ENCODE data around the gene DKK3.
A peak's percentile ranks its signal among the peaks of the same experiment; 100 is the strongest.

The DKK3 gene

DNA sequence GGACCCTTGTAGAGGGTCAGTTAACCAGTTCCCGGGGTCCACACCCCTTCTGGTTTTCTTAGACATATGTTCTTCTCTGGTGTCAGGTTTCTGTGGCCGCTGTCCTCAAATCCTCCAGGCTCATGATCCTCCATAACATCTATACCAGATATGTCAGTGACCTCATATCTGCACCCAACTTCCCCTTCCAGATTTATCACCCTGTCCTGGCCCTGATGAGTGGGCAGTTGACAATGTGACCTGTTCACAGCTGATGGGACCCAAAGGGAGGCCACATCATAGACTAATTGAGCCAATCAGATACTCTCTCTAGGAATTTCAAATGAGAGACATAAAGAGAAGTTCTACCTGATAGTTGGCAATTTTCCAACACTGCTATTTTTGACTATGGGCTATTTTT lies 5.1 kb downstream of the DKK3 start:
- TF ChIP-seq, protein P1, sequence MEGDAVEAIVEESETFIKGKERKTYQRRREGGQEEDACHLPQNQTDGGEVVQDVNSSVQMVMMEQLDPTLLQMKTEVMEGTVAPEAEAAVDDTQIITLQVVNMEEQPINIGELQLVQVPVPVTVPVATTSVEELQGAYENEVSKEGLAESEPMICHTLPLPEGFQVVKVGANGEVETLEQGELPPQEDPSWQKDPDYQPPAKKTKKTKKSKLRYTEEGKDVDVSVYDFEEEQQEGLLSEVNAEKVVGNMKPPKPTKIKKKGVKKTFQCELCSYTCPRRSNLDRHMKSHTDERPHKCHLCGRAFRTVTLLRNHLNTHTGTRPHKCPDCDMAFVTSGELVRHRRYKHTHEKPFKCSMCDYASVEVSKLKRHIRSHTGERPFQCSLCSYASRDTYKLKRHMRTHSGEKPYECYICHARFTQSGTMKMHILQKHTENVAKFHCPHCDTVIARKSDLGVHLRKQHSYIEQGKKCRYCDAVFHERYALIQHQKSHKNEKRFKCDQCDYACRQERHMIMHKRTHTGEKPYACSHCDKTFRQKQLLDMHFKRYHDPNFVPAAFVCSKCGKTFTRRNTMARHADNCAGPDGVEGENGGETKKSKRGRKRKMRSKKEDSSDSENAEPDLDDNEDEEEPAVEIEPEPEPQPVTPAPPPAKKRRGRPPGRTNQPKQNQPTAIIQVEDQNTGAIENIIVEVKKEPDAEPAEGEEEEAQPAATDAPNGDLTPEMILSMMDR (conservative IDR thresholded peaks at IDR 0.05; ENCODE audit: low read depth, low read length), result no peak
- no peak overlapping the region for H3K4me3 ChIP-seq (ENCODE audit: low read depth, low read length)
- no peak for DNase-seq (ENCODE audit: low read depth)

DNA sequence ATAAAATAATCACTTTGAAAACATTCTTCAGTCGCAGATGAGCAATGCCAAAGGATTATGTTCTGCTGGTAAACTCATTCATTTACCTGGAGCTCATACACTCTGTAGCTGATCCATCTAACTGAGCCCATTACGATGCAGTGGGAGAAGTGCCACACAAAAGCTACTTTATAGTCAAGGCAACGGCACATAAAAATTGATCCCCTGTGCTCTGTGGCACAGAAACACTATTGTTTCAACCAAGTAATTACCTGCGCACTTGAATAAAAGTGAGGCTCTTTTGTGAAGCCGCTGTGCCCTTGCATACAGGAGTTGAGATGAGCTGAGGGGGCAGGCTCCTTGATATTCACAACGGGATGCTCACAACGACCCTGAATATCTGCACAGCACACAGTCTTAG lies 7.2 kb downstream of the DKK3 start:
- H3K4me3 ChIP-seq (ENCODE audit: low read depth, low read length), result no peak overlapping the region
- DNase-seq (ENCODE audit: low read depth), result no peak
- TF ChIP-seq, protein P1 (conservative IDR thresholded peaks at IDR 0.05; ENCODE audit: low read depth, low read length), result no peak

DNA sequence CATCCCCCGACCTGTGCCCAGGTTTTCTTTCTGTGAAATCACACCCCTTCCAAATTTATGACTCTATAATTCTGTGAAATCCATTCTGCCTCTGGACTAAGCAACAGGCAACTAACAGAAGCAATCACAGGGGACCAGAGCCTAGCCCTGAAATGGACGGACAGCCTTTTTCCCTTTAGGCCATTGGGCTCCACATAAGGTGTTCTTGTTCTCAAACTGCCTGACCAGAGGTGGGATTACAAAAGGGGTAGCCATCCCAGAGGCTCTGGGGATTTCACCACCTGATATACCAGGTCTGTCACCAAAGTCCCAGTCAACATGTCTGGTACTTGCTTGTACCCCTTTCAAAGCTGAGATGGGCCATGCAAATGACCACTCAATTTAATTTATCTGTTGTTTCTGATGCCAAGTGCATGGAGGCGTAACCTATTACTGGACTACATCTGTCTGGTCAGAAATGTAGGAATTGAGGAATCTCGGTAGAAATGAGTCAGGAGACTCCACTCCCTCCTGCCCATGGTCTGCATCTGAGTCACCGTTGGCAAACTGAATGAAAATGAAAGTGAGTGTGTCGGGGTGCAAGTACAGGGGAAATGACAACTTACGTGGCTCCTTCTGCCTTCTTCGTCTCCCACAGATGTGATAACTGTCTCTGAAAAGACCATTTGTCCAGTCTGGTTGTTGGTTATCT lies 10.2 kb downstream of the DKK3 start:
- peak; percentile 88 for DNase-seq (ENCODE audit: low read depth)
- peak overlapping the region; percentile 31 for H3K4me3 ChIP-seq (ENCODE audit: low read depth, low read length)
- TF ChIP-seq, protein P1 (conservative IDR thresholded peaks at IDR 0.05; ENCODE audit: low read depth, low read length), result no peak

DNA sequence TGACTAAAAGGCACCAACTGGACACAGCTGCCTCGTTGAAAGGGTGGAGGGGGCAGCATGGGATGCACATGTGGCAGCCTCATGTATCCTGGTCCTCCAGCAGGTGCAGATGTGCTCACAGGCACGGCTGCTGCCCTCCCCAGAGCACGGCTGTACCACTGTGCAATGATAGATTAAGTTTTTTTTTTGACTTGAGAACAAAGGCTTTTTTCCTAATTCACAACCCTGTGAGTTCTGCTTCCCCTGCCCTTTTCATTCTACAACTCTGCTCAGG lies 11.4 kb downstream of the DKK3 start:
- TF ChIP-seq, protein P1 (conservative IDR thresholded peaks at IDR 0.05; ENCODE audit: low read depth, low read length), result no peak
- no peak for DNase-seq (ENCODE audit: low read depth)
- H3K4me3 ChIP-seq (ENCODE audit: low read depth, low read length), result no peak overlapping the region

DNA sequence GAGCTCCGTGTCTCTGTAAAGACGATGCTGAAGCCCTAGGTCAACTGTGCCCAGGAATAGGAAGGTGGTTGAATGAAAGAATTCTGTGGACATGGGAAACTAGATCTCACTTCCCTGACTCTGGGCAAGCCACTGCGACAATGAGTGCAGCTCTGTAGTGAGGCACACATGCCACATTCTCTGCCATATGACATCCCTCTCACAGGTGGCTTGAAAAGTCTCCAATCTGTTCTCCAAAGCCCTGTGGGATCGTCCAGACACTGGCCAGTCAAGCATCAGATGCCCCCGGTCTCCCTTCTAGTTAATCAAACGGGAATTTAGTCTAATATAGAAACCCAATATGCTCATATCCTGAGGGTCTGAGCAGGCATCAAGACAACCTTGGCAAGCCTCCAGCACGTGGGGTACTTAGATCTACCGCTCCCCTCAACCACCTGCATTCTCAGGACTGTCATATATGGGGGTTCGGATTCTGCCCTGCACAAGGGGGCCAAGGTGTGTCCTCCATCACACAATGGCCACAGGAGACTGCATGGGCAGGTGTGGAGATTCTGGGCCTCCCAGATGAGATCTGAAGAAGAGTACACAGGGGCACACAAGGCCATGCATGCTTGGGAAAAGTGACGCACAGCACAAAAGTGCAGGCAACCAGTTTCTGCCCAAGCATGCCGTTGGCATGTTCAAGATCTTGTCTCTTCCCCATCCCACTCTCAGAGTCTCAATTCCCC lies 11.9 kb downstream of the DKK3 start:
- no peak for DNase-seq (ENCODE audit: low read depth)
- TF ChIP-seq, protein P1 (conservative IDR thresholded peaks at IDR 0.05; ENCODE audit: low read depth, low read length), result no peak
- no peak overlapping the region for H3K4me3 ChIP-seq (ENCODE audit: low read depth, low read length)

DNA sequence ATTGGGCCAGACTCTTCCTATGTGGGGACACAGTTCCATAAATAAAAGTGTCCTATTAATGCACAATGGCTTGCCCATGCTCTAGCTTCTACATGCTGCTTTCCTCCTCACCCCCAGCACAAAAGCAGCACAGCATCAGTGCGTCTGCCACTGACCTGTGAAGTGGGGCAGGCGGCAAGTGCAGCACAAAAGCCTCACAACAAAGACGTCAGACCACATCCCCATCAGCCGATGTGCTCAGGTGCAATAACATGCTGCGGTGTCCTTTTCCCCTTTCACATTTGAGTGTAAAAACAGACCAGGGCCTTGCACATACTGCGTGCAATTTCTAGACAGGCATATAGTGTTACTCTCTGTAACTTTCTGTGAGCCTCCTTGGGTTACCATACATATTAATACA lies 12.8 kb downstream of the DKK3 start:
- no peak overlapping the region for H3K4me3 ChIP-seq (ENCODE audit: low read depth, low read length)
- DNase-seq (ENCODE audit: low read depth), result no peak
- TF ChIP-seq, protein P1 (conservative IDR thresholded peaks at IDR 0.05; ENCODE audit: low read depth, low read length), result no peak

DNA sequence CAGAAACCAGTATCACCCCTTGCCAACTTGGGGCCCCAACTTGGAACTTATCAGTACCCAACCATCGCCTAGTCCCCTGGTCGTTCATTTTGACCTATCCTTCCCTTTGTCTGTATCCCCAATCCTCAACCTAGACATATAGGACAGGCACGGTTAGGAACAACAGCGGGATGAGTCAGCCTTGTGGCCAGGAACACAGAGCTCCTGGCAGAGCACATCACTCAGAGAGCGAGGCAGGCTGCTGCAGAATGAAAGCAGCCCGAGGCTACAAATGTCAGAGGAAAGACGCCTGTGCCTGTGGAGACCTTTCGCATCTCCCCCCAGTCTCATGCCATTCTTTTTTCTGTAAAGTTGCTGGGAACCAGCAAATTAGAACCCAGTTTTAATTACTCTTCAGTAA lies 14.6 kb downstream of the DKK3 start:
- TF ChIP-seq, protein P1 (conservative IDR thresholded peaks at IDR 0.05; ENCODE audit: low read depth, low read length), result no peak
- DNase-seq (ENCODE audit: low read depth), result peak; percentile 86
- no peak overlapping the region for H3K4me3 ChIP-seq (ENCODE audit: low read depth, low read length)

Data from choroid plexus epithelial cell (primary cell).